ENCODE data around the gene STEAP3. TPM values are rescaled to one million over a fixed set of nuclear protein-coding genes. Genes with fewer than 3 reads are reported as not detected.

The STEAP3 gene
- total RNA-seq, 1 donor from 2014 or later: 11.6 TPM

DNA sequence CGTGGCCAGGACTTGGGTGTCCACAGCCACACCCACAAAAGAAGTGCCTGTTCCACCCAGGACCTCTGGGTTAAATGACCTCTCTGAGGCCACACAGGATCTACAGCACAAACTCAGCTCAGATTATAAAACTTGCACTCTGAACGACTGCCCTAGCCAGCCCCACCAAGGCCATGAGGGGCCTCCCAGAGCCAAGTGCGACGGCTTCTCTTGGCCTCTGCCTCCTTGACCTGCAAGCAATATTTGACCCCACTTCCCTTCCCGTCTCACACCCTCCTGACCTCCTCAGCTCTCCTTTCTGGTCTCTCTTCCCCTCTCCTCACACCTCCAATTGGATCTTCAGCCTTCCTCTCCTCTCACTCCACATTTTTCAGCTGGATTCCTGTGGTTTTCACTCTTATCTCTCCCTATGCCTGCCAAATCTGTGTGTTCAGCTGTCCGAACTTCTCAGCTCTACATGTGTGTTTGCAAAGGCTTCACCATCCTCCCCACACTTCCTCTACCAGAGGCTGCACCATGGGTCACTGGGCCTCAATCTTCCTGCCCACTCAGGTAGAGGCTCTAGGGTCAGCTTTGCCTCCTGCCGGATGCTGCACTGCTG is 25.3 kb upstream of the STEAP3 start:
- no peak for ATAC-seq

DNA sequence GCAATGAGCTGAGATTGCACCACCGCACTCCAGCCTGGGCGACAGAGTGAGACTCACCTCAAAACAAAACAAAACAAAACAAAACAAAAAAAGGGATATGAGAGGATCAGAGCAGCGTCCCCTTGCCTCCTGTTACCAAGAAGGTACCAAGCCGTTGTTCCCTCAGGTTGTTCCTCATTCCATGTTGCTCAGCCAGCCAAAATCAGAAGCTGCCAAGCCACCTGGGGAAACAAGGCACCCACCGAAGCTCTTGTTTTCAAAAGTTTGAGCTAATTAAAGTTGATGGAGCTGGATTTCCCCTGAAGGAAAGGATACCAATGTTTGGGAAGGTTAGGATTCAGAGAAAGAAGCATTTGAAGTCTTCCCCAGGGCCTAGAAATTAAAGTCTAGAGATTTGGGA is 21.8 kb upstream of the STEAP3 start:
- ATAC-seq: no peak

DNA sequence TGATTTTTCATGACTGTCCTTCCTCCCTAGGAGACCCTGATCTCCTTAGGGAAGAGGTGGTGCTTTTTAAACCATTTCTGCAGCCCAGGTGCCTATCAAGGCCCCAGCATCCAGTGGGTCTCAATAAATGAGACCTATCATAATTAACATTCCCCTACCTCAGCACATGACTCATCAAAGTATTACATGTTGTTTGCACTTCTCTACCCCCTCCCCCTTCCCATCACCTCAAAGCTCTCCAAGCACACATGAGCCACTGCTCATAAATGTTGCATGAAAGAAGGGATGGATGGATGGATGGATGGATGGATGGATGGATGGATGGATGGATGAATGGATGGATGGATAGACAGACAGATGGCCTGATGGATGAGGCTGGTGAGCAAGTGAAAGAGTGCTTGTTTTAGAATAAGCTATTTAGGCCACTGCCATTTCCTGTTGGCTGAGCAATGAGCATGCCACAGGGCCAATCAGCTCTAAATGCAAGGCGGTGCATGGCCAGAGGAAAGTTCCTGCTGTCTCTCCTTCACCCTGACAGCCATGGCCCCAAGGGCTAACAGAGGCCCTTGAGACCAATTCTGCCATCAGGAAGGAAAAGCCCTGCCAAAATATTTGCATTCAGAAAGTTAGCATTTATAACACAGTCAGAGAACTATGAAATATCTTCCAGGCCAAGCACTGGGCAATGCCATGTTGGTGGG is 20.9 kb upstream of the STEAP3 start:
- ATAC-seq: no peak

DNA sequence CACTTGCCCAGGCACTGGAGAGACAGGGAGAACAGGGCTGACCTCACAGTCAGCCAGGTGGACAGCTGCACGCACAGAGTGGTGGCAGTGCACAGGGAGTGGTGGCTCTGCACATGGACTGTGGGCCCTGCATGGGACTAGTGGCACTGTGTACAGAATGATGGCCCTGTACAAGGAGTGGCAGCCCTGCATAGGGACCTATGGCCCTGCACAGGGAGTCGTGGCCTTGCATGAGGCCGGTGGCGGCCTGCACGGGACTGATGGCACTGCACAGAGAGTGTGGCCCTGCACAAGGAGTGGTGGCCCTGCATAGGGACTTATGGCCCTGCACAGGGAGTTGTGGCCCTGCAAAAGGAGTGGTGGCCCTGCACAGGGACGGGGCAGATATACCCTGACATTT is 19.1 kb upstream of the STEAP3 start:
- ATAC-seq: peak; percentile 43

DNA sequence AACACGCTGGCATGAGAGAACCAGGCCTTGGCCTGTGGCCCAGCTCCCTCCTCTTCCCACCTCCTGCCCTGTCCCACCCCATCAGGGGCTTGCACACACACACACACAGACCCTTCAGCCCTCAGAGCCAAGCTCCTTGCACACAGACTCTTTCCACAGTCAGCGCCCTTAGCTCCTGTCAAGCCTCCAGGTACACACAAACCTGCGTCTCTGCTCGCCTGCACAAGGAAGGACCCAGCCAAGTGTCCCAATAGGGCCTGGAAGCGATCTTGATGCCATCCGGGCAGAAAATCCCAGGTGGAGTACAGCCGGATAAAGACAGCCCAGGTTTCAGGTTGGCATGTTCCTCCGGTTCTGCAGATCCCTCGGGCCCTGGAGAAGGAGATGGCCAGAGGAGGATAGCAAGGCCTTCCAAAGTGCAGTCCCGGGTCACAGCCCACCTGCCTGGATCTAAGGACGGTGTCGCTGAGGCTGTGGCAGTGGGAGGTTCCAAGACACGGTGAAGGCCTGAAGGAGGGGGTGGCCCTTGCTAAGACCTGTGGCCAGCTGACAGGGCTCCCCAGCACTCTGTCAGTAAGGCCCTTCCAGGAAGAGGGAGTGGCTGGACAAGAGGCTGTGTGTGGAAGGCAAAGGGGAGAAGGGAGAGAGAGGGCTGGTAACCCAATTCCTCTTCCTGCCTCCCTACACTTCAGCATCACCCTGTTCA is 18.5 kb upstream of the STEAP3 start:
- peak; percentile 31 for ATAC-seq

DNA sequence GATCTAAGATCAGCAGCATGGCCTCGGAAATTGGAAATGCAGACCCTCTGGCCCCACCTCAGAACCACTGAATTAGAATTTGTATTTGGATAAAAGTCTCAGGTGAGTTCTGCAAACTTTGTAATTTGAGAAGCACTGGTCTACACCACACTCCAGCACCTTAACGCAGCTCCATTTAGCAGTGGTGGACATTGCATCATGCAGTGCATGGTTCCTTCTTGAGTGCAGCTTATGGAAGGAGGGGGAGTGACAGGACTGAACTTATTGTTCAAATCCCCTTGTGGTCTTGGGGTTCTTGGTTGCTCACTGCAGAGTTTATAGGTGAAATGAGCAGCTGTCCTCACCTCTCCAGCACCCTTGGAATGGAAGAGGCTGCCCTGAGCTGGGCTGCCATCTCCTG is 17.4 kb upstream of the STEAP3 start:
- ATAC-seq: no peak

DNA sequence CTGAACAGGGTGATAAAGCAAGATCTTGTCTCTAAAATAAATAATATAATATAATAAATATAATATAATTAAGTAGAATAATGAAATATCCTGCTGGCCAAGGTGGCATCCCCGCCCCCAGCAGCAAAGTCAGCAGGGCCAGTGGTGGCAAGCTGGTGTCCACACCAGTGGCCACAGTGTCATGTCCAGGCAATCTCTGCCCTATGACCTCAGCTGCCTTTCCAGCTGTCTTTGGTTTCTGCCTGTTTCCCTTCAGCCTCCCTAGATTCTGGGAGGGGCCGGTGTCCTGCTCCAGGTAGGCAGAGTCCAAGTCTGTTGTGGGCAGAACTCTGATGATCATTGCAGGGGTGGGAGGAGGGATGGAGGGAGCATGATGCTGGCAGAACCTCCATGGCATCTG is 16.2 kb upstream of the STEAP3 start:
- ATAC-seq: no peak

DNA sequence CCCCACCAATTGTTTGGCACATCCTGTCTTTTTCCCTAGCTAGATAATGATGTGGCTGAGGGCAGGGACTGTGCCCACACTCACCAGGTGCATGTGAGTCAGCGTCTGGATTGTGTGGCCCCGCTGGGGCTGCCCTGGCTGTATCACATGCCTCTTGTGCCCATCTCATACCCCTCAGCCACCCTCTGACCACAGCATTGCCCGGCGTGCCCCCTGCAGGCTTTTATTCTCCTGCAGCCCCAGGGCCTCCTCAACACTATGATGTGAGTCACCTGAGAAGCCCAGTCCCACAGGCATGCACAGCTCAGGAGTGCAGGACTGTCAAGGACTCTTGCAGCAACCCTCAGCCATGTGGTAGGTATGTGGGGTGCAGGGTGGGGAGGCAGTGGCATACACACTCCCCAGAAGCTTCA is 14.8 kb upstream of the STEAP3 start:
- ATAC-seq: peak; percentile 17

DNA sequence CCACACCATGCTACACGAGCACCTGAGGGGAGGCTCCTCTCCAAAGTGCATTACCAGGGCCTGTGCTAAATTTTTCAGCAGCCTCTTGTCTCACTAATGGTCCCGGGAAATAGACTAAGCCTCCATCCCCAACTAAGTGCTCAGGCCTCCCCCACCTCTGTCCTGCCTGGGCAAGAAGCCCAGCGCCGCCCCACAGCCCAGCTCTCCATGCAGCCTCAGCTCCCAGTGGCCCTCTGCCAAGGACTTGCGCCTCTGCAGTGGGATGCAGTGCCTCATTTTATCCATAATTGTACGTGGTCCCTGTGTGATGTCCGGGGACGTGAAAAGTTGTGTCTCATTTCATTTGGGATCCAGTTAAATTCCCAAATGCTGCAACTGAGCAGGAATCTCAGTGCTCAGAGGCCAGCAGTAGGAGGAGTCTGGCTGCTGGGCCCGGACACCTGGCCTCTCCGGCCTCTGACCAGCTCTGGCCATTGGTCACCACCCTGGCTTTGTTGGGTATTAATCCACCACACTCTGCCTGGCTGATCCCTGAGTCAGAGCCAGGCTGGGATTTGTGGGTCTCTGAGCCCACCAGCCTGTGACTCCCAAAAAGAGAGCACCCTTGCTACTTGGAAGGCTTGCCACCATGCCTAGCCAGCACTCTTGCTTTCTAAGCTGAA is 11.4 kb upstream of the STEAP3 start:
- no peak for ATAC-seq

DNA sequence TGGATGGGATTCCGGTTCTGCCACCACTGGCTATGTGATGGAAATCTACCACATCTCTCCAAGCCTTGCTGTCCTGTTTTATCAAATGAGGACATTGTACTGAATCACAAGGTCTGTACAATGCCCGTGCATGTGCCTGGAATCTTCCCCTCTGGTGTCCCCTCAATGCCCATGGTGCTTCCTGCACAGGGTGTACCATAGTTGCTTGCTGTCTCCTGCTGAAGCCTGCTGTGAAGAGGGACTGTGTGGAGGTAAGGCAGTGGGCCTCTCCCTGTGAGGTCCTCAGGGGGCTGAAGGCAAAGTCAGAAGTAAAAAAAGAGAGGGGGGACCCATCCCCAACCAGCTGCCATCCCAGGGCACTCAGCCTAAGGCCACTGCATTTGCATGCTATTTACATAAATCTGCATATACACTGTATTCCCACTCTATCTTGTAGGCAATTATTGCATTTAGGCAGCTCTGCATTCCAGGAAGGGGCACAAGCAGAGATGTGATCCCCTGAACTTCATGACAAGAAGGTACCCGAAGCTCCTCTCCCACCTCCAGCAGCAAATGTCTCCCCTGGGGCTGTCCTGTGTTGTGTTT is 9.1 kb upstream of the STEAP3 start:
- ATAC-seq: no peak

DNA sequence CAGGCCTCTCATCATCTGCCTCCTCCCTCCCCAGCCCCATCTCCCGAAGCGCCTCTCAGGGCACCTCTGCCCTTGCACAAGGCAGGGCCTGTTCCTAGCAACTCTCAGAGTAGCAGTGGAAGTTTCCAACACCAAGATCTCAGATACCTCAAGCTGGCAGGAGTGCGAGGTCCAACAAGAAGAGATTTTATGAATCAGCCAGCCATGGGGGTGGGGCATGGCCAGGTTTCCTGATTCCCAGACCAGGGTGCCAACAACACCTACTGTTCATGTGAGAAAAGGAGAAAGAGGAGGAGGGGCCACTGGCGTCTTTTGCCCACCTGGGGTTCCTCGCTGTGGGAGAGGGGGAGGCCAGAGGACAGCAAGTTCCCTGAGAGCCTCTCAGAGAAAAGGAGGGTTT is 6.6 kb upstream of the STEAP3 start:
- no peak for ATAC-seq

DNA sequence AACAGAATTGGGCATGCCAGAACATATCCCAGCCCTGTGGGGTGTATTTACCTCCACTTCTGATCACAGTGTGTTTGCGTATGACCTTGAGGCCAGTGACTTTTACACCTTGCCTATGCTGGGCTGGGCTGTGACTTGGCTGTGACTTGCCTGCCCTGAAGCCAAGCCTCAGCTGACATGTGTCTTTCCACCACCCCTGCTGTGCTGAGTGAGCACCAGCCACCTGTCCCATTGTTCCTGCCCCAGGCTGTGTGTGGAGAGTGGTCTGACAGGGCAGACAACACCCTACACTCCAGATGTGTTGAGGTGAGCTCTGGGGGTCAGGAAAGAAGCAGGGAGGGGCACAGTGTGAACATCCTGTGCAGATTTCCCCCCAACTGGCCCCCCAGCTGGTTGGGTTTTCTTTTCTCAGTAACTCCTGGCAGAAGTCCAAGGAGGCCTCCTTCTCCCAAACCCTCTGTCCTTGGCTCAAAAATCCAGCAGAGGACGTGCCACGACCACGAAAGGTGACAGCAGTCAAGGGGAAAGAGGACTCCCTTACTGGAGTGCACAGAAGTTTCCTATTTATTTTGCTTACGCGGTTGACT is 5.1 kb upstream of the STEAP3 start:
- peak; percentile 89 for ATAC-seq

DNA sequence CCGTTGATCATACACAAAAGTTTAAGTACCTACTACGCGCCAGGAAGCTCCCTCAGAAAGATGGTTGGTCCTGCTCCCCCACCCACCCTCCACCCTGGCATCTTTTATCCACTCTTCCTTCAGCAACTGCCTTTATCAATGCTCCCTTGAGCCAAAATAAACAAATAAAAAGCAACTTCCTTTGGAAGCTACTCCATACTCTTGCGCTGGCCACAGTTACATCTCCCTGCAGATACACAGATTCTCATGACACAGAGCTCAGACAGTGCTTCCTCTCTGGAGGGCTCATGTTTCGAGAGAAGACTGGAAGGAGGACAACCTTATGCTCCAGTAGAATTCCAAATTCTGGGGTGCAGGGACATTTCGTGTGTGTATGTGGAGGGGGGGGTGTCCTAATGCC is 3.8 kb upstream of the STEAP3 start:
- no peak for ATAC-seq

DNA sequence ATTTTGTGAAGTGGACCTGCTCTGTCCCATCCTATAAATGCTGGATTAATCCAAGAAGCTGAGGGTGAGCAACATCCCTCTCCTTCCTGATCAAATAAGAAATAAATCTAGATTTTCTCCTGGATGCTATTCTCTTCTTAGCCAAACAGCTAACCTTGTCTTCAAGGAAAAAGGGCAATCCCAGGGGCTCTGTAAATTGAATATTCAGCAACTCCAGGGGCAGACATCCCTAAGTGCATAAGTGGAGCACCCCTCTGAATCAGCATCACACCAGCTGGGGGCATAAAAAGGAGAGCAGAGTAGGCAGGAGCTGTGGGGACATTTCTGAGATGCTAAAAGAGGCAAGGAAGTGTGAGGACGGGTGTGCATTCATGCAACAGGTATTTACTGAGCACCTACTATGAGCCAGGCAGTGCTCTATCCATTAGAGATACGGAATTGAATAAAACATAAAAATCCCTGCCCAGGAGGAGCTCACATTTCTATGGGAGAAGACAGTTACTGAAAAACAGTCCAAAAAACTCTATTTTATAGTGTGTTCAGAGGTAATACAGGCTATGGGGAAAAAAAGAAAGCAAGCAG is 2.8 kb upstream of the STEAP3 start:
- no peak for ATAC-seq

DNA sequence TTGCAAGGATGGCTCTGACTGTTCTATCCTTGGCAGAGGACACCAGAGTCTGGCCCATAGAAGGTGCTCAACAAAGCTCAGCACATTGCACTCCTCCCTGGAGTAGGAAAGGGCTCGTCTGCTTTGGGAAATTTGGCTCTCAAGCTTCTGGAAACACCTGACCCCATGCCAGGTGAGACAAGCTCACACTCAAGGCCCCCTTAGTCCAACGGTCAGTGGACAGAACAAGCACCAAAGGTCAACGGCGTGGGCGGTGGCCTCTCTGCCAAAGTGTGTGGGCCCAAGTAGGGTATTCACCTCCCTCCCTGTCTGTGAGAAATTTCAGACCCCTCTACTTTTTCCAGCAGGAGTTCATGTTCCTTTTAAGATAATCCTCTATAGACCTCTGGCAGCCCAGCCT is 2.0 kb upstream of the STEAP3 start:
- no peak for ATAC-seq

DNA sequence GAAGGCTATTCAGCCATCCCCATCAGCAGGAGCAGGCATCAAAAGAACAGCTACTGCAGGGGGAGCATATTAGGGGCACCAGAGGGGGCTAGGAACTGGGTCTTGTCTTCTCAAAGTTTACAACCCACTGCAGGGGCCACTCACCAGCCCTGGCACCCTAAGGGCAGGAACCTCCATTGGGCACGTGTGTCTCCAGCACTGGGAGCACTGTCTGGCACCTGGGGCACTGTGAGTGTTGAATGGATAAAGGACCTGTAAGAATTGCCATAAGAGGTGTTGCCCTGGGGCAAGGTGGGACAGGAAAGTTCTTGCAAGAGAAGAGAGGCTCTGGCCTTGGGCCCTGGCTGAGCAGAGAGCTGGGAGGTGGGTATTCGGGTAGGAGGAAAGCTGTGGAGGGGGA is 1.4 kb upstream of the STEAP3 start:
- no peak for ATAC-seq

DNA sequence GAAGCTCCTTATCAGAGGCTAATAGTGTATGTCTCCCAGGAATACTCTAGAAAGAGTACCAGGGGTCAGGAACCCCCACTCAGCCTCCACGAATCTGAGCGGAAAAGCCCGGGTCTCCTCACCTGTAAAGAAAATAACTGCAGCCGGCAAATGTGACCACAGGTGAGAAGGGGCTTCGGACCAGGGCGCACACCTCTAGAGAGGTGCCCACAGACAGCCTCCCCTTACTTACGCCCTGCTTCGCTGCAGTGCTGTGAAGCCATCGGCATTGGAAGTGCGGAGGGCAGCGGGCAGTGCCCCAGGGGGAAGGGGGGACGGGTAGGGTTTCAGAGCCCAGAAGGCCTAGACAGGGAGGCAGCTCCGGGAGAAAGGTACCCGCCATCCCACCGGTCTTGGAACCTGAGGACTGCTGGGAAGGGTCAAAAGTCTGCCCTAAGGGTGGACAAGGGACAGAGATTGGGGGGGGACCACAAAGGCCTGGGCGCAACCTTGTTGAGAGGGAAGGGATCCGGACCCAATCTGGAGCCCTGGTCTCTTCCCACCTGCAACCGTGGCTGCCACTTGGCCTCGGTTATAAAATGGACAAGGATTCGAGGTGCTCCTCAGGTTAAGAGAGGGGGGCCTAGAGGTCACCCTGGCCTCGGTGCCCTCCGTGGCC is 642 bp upstream of the STEAP3 start:
- no peak for ATAC-seq

DNA sequence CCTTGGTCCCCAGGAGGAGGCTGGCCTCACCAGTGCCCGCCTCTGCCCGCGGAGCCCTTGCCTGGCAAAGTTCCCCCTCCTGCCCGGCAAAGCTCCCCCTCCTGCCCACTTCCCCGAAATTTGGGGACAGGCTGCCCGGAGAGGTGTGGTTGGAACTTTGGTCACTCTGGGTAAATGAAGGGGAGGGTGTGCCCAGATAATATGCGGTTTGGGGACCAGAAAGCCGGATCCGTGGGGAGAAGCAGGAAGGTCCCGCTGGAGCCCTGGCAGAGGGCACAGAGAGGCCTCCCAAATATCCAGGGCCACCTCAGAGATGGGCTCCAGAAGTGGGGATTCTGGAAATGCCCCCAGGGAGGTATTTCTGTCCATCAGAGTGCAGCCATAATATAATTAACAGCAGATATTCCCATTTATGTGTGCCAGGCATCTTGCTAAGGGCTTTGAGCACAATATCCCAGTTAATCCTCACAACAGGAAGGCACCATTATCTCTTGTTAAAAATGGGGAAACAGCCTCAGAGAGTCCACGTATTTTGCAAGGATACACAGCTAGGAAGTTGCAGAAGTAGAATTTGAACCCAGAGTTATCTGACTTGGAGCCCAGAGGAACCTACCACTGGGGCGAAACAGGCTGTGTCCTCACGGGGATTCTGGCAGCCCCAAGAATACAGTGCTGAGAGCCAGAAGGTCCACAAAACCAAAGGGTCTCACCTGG is 914 bp downstream of the STEAP3 start:
- no peak for ATAC-seq

DNA sequence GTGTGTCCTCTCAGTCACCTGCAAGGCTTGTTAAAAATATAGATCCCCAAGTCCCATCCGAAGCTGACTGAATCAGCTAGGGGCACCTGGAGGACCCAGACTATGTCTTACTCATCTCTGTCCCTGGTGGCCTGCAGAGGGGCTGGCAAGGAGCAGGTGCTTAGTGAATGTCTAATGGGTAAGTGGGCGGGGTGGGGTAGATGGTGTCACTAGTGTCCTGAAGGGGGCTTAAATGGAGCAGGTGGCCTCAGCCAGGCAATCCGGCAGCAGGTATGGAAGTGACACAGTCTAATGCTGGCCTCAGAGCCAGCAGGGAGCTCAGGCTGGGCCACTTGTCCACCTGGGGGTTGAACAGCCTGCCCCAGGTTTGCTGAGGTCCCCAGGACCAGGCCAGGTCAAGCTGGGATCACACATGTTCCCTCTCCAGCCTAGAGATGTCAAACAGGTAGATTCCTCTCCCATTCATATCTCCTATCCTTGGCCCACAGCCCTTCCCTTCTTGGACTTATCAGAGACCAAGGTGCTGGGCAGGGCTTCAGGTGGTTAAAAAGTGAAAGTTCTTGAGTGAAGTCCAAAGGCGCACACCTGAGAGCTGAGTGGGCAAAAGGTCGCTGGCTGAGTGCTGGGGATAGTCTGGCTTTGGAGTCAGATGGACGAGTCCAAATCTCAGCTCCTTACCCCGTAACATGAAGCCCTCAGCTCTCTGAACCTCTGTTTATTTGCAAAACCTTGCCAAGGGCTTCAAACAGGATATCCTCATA is 1.7 kb downstream of the STEAP3 start:
- no peak for ATAC-seq

DNA sequence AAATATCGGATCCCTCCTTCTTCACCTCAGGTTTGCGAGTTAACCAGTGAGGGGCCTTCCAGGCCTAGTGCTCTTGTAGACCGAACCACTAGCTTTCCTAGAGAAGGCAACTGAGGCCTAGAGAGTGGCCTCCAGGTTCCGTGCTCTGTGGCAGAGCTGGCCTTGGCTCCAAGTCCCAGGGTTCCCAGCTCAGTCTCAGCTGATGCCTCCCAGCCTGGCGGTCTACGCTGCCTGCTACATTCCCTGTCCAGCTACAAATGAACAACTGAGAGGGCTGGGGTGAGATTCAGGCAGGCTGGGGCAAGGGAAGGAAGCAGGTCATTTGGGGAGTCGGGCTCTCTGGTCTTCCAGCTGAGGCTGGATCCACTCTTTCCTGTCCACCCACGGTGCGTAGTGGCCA is 2.3 kb downstream of the STEAP3 start:
- no peak for ATAC-seq
